K562 (cell line): ENCODE data around the gene GART. TPM values are rescaled to one million over a fixed set of nuclear protein-coding genes. Genes with fewer than 3 reads are reported as not detected.

Experiments used
- BACH1 ChIP-seq: fragments of 200-800 bp; sonication (Bioruptor generic); IDR thresholded peaks from 2 replicates; pipeline ENCODE4 v1.6.1; 2016; ENCODE audit warnings: missing genetic modification characterization, missing compliant biosample characterization
- BDP1 ChIP-seq: IDR thresholded peaks from 3 replicates; pipeline ENCODE4 v1.6.1; 2011; ENCODE audit not compliant: insufficient read length, insufficient read depth
- CAMTA2 ChIP-seq: fragments of 250-450 bp; sonication (Bioruptor Pico); conservative IDR thresholded peaks from 2 replicates; pipeline ENCODE4 v1.5.1; 2022
- ETV6 ChIP-seq, 3 experiments: fragments of 150-350 bp in 1 of 3; sonication (generic) in 1 of 3; formaldehyde crosslinking in 1 of 3; IDR thresholded peaks; 2 replicates each; pipeline versions ENCODE4 v1.6.1 to v1.8.0; 2014 to 2022; ENCODE audit warnings: borderline replicate concordance in 2 of 3, low read depth in 2 of 3, antibody characterized with exemption in 1 of 3, low read length in 1 of 3, mild to moderate bottlenecking in 1 of 3, missing genetic modification reagents in 1 of 3
- KLF16 ChIP-seq: IDR thresholded peaks from 2 replicates; pipeline ENCODE4 v1.6.1; 2016; ENCODE audit warnings: antibody characterized with exemption
- MAFF ChIP-seq: IDR thresholded peaks from 2 replicates; pipeline ENCODE4 v1.6.1; 2012; ENCODE audit warnings: low read length, improper control_type of control experiment
- MAZ ChIP-seq, 2 experiments: fragments of 450-650 bp in 1 of 2; sonication (generic) in 1 of 2; formaldehyde crosslinking; IDR thresholded peaks in 1 of 2; conservative IDR thresholded peaks in 1 of 2; 2 replicates each; pipeline versions ENCODE4 v1.4.0 to v1.5.0; 2020; ENCODE audit warnings: mild to moderate bottlenecking in 1 of 2, missing genetic modification reagents in 1 of 2
- MCM2 ChIP-seq: fragments of 450-650 bp; IDR thresholded peaks from 2 replicates; pipeline ENCODE4 v1.6.1; 2017; ENCODE audit warnings: low read depth, mild to moderate bottlenecking
- MEIS2 ChIP-seq: fragments of 450-650 bp; IDR thresholded peaks from 2 replicates; pipeline ENCODE4 v1.6.1; 2014; ENCODE audit warnings: mild to moderate bottlenecking; ENCODE audit not compliant: partially characterized antibody
- NR2F6 ChIP-seq: fragments of 450-650 bp; formaldehyde crosslinking; IDR thresholded peaks from 2 replicates; pipeline ENCODE4 v1.4.0; 2020; ENCODE audit warnings: mild to moderate bottlenecking
- PCBP2 ChIP-seq: fragments of 200-400 bp; formaldehyde crosslinking; IDR thresholded peaks from 2 replicates; pipeline ENCODE4 v1.6.1; 2018; ENCODE audit warnings: low read length, low read depth, mild to moderate bottlenecking, moderate library complexity; ENCODE audit not compliant: poor library complexity, severe bottlenecking
- POLR2AphosphoS2 ChIP-seq: IDR thresholded peaks from 2 replicates; pipeline ENCODE4 v1.6.1; 2012; ENCODE audit warnings: low read length, improper control_type of control experiment
- SMAD3 ChIP-seq: fragments of 450-650 bp; formaldehyde crosslinking; conservative IDR thresholded peaks from 2 replicates; pipeline ENCODE4 v1.4.0; 2020; ENCODE audit warnings: mild to moderate bottlenecking
- SMARCA5 ChIP-seq: fragments of 450-650 bp; IDR thresholded peaks from 2 replicates; pipeline ENCODE4 v1.6.1; 2016
- SRF ChIP-seq, 2 experiments: fragments of 250-450, 450-650 bp in 1 of 2; sonication (Bioruptor Pico) in 1 of 2; sonication (generic) in 1 of 2; formaldehyde crosslinking; IDR thresholded peaks; 2 replicates each; pipeline versions ENCODE4 v1.5.0 to v1.5.1; 2020 to 2022; ENCODE audit warnings: mild to moderate bottlenecking in 1 of 2, missing genetic modification reagents in 1 of 2
- TRIM28 ChIP-seq: fragments of 450-650 bp; IDR thresholded peaks from 2 replicates; pipeline ENCODE4 v1.6.1; 2017
- ZC3H4 ChIP-seq: sonication (generic); formaldehyde crosslinking; IDR thresholded peaks from 2 replicates; pipeline ENCODE4 v1.9.0; 2021; ENCODE audit warnings: missing genetic modification reagents, borderline replicate concordance
- ZNF408 ChIP-seq: fragments of 250-450 bp; sonication (Bioruptor Pico); IDR thresholded peaks from 2 replicates; pipeline ENCODE4 v1.4.0; 2020; ENCODE audit warnings: low read depth, mild to moderate bottlenecking, moderate library complexity
- ZNF444 ChIP-seq: fragments of 250-450 bp; sonication (Bioruptor Pico); IDR thresholded peaks from 2 replicates; pipeline ENCODE4 v1.4.0; 2020; ENCODE audit warnings: mild to moderate bottlenecking, moderate library complexity
- ZNF445 ChIP-seq: fragments of 250-450 bp; sonication (Bioruptor Pico); IDR thresholded peaks from 2 replicates; pipeline ENCODE4 v1.4.0; 2020; ENCODE audit warnings: low read depth, mild to moderate bottlenecking, moderate library complexity
- ZNF589 ChIP-seq: fragments of 200-800 bp; sonication (Bioruptor generic); IDR thresholded peaks from 2 replicates; pipeline ENCODE4 v1.6.1; 2016; ENCODE audit warnings: low read depth, missing genetic modification characterization, missing compliant biosample characterization
- ZNF780A ChIP-seq: fragments of 250-450 bp; sonication (Bioruptor Pico); IDR thresholded peaks from 2 replicates; pipeline ENCODE4 v1.5.0; 2021; ENCODE audit warnings: mild to moderate bottlenecking
- ZSCAN32 ChIP-seq: fragments of 450-650 bp; formaldehyde crosslinking; IDR thresholded peaks from 2 replicates; pipeline ENCODE4 v1.4.0; 2020; ENCODE audit warnings: mild to moderate bottlenecking, moderate library complexity
- polyA plus RNA-seq, 8 experiments: library from polyadenylated mRNA; depleted of rRNA in 4 of 8; stranded (reverse) in 5 of 8; unstranded in 3 of 8; fragments of >200 nt; fragmentation: Nextera tagmentation in 2 of 8; fragmentation: Illumina TruSeq in 1 of 8; extraction: Ambion mirVana in 2 of 8; extraction: Trizol in 1 of 8; gene quantifications; 2 replicates each; pipeline versions ENCODE4 v1.2.1 to v1.2.3, GENCODE V29; 2011 to 2014; ENCODE audit warnings: inconsistent platforms in 1 of 8, missing spikeins in 1 of 8
- total RNA-seq, 7 experiments: library from RNA; depleted of rRNA in 6 of 7; stranded (reverse); fragments of >200 nt in 6 of 7; fragmentation: Illumina TruSeq in 2 of 7; extraction: Trizol in 2 of 7; gene quantifications; 2 replicates each; pipeline versions ENCODE4 v1.2.1 to v1.2.3, GENCODE V29; 2011 to 2021; ENCODE audit warnings: low replicate concordance in 1 of 7
- TF ChIP-seq, protein P1 (sequence below): fragments of 200-800 bp; sonication (Bioruptor generic); IDR thresholded peaks from 2 replicates; pipeline ENCODE4 v1.6.1; 2017; ENCODE audit warnings: missing genetic modification characterization, missing compliant biosample characterization
- TF ChIP-seq, protein P2 (sequence below), 2 experiments: fragments of 450-650 bp in 1 of 2; sonication (generic) in 1 of 2; formaldehyde crosslinking; conservative IDR thresholded peaks; 2 replicates each; pipeline versions ENCODE4 v1.4.0 to v1.8.1; 2020 to 2022; ENCODE audit warnings: mild to moderate bottlenecking in 1 of 2, missing genetic modification reagents in 1 of 2
- TF ChIP-seq, protein P3 (sequence below): fragments of 450-650 bp; IDR thresholded peaks from 2 replicates; pipeline ENCODE4 v1.6.1; 2016; ENCODE audit warnings: missing biosample characterization, missing genetic modification characterization

The GART gene
- total and polyA plus RNA-seq, 9 of the 15 experiments (the other 6 are each of a cell fraction or from before 2014, with no cell fraction given) = 141 to 429 (median 349) TPM

DNA sequence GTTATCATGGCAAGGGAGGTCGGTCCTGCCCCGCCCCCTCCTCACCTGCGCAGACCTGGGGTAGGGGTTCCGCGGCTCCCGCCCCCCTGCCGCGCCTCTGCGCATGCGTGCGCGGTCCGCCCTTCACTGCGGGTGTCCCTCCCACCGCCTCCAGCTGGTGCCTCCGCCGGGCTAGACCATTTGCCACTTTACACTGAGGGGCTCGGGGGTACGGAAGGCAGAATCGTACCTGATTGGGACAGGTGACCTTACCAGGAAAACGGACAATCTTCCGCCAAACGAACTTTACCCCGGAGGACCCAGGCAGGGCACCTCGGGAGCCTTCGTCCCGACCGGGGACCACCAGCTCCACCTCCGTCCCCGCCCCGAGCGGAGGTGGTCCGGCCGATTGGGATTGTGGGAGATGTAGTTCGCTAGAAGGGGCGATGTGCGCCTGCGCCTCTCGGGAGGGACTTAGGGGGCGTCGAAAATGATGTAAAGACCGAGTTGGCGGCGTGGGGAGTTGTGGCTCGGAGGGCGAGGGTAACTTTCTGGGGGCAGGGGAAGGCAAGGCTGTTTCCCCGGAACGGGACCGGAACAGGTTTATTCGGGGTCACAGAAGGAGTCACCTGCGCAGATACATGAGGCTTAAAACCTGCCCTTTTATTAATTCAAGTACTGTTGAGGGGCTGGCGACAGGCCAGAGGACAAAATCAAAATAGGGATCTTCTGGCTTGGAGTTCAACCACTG is 50.4 kb downstream of the GART start, which contains the start of gene DNAJC28 (continued):
- TF ChIP-seq, protein P1, sequence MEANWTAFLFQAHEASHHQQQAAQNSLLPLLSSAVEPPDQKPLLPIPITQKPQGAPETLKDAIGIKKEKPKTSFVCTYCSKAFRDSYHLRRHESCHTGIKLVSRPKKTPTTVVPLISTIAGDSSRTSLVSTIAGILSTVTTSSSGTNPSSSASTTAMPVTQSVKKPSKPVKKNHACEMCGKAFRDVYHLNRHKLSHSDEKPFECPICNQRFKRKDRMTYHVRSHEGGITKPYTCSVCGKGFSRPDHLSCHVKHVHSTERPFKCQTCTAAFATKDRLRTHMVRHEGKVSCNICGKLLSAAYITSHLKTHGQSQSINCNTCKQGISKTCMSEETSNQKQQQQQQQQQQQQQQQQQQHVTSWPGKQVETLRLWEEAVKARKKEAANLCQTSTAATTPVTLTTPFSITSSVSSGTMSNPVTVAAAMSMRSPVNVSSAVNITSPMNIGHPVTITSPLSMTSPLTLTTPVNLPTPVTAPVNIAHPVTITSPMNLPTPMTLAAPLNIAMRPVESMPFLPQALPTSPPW (CRISPR knock-in tag) = peak; percentile 90
- TF ChIP-seq TRIM28 (peak; percentile 49; the same call in 1 of the 2 replicates), ZNF780A (no peak), CAMTA2 (no peak), ZSCAN32 (CRISPR knock-in tag) (0 out of 2 replicates have a peak, but pooled peaks have one; percentile 26), ZNF445 (no peak), ZNF444 (no peak), ZNF589 (no peak), SMAD3 (CRISPR knock-in tag) (0 out of 2 replicates have a peak, but pooled peaks have one; percentile 7), ZNF408 (CRISPR knock-in tag) (no peak), KLF16 (no peak), NR2F6 (CRISPR knock-in tag) (0 out of 2 replicates have a peak, but pooled peaks have one; percentile 49), MCM2 (no peak), POLR2AphosphoS2 (no peak), MAFF (peak; percentile 26; the same call in 1 of the 2 replicates), ETV6 (IDR thresholded peaks at IDR 0.05; ENCODE audit: borderline replicate concordance in 1 of 2, low read depth in 2 of 2, low read length in 1 of 2) (no peak), ETV6 (CRISPR knock-in tag; IDR thresholded peaks at IDR 0.05; ENCODE audit: borderline replicate concordance) (0 out of 2 replicates have a peak, but pooled peaks have one; percentile 11), SMARCA5 (no peak), BACH1 (no peak), PCBP2 (no peak), BDP1 (no peak), MEIS2 (peak; percentile 87), SRF (CRISPR knock-in tag; IDR thresholded peaks at IDR 0.05) (no peak), ZC3H4 (CRISPR knock-in tag) (no peak), MAZ (CRISPR knock-in tag; conservative IDR thresholded peaks at IDR 0.05 in 1 of 2, IDR thresholded peaks at IDR 0.05 in 1 of 2) (peak; percentile 87 to 89)
- TF ChIP-seq, protein P2, sequence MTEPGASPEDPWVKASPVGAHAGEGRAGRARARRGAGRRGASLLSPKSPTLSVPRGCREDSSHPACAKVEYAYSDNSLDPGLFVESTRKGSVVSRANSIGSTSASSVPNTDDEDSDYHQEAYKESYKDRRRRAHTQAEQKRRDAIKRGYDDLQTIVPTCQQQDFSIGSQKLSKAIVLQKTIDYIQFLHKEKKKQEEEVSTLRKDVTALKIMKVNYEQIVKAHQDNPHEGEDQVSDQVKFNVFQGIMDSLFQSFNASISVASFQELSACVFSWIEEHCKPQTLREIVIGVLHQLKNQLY (CRISPR knock-in tag; conservative IDR thresholded peaks at IDR 0.05) = no peak
- TF ChIP-seq, protein P3, sequence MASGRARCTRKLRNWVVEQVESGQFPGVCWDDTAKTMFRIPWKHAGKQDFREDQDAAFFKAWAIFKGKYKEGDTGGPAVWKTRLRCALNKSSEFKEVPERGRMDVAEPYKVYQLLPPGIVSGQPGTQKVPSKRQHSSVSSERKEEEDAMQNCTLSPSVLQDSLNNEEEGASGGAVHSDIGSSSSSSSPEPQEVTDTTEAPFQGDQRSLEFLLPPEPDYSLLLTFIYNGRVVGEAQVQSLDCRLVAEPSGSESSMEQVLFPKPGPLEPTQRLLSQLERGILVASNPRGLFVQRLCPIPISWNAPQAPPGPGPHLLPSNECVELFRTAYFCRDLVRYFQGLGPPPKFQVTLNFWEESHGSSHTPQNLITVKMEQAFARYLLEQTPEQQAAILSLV (tag) = 0 out of 2 replicates have a peak, but pooled peaks have one; percentile 14
